Gastrocnemius medialis (tissue), 4 donors: ENCODE results near the gene PVRIG.
"Not testable (repeated sequence)": the region's sequence is repeated elsewhere in the genome, so short reads cannot be mapped to it uniquely, and the experiment has no call there.

Experiments
- CTCF ChIP-seq, 5 experiments: fragments of 450-650 bp in 3 of 5; fragments of 200-600 bp in 2 of 5; sonication (generic) in 2 of 5; IDR thresholded peaks in 4 of 5; conservative IDR thresholded peaks in 1 of 5; 1 replicate in 4 of 5; 2 replicates in 1 of 5; pipeline ENCODE4 v1.5.1; 2016 to 2019; ENCODE audit warnings: antibody characterized with exemption in 5 of 5, mild to moderate bottlenecking in 3 of 5, moderate library complexity in 3 of 5
- POLR2A ChIP-seq, 2 donors: fragments of 450-650 bp; IDR thresholded peaks; one replicate each; pipeline ENCODE4 v1.6.1; 2017; ENCODE audit warnings: antibody characterized with exemption in 2 of 2, mild to moderate bottlenecking in 2 of 2, moderate library complexity in 2 of 2

GRCh38 chr7:100234660-100235317 lies 15.0 kb downstream of the PVRIG start:
- not testable (repeated sequence) for TF ChIP-seq CTCF (IDR thresholded peaks at IDR 0.05 in 4 of 5, conservative IDR thresholded peaks at IDR 0.05 in 1 of 5); POLR2A (IDR thresholded peaks at IDR 0.05)
